ENCODE measurements around the gene ANAPC5. TPM values are rescaled to one million over a fixed set of nuclear protein-coding genes. Genes with fewer than 3 reads are reported as not detected.

The ANAPC5 gene
- total and polyA plus RNA-seq, 12 donors = 81.3 to 204 (median 96.6) TPM

DNA sequence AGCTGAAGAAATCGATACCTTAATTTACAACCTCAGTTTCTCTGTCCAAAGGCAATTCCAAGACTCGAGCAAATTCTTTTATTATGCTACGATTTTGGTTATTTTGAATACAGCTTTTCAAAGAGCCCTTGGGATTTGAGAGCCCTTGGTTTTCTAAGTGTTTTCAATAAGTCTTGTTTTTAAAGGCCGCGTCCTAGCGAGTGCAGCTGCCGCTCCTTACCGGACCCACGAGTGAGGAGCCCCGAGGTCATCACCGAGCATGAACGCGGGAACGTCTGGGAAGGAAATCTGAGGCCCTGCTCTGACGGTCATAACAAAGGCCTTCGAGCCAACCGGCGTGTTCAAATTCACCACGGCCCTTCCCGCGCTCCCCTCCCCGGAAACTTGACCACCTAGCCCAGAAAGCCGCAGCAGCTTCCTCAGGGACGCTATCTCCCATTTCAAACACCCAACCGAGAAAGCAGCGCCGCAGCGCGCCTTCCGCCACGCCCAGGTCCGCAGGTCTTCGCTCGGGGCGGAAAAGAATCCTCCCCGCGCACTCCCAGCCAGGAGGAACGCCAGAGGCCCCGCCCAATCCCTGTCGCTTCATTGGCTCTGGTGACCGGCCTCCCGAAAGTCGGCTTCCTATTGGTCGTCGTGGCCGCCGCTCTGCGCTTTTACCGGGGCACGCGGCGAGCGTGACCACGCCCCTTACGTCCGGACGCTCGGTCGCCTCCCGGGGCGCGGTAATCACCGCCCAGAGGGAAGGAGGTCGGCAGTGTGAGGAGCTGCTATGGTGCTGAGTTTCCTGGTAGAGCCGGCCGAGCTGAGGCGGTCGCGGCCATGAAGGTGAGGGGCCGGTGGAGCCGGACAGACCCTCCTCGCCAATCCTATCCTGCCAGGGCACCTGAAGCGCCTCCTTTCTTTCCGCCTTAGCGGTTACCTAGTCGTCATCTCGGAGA, 47.5 kb upstream of the ANAPC5 start, which contains the start of gene RNF34:
TSS of gene RNF34 (plus strand) at position 728 of the 941 bp plus-strand sequence. CDS start at position 823, 95 bp downstream.
- Histone ChIP-seq H3K27me3 (no peaks in the 10 kb centered on the region), H3K4me3 (peak within 1 kb of the TSS; percentile 37 to 92 (median 71)), H3K4me1 (replicated peaks in 1 of 2) (peaks cover 0 to 24% of the 10 kb centered on the region in 2 donors), H3K9me3 (replicated peaks in 1 of 3) (no peaks in the 10 kb centered on the region), H3K36me3 (replicated peaks in 1 of 2) (peaks cover 0 to 4% of the 10 kb centered on the region in 2 donors), H3K27ac (peak within 1 kb of the TSS; percentile 43 to 96 (median 89))
- WGBS, 4 donors = 0 to 1% (median 0%) methylated on average over 11 to 77 of the region's 77 CpGs
- TF ChIP-seq POLR2A (IDR thresholded peaks at IDR 0.05) = peak; percentile 87 to 97
- TF ChIP-seq, protein P1, sequence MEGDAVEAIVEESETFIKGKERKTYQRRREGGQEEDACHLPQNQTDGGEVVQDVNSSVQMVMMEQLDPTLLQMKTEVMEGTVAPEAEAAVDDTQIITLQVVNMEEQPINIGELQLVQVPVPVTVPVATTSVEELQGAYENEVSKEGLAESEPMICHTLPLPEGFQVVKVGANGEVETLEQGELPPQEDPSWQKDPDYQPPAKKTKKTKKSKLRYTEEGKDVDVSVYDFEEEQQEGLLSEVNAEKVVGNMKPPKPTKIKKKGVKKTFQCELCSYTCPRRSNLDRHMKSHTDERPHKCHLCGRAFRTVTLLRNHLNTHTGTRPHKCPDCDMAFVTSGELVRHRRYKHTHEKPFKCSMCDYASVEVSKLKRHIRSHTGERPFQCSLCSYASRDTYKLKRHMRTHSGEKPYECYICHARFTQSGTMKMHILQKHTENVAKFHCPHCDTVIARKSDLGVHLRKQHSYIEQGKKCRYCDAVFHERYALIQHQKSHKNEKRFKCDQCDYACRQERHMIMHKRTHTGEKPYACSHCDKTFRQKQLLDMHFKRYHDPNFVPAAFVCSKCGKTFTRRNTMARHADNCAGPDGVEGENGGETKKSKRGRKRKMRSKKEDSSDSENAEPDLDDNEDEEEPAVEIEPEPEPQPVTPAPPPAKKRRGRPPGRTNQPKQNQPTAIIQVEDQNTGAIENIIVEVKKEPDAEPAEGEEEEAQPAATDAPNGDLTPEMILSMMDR (IDR thresholded peaks at IDR 0.05) = no peak
- peak; percentile 98 to 99 (median 99) for DNase-seq
- intact Hi-C loops (cut with DNase I) = no loop called here

DNA sequence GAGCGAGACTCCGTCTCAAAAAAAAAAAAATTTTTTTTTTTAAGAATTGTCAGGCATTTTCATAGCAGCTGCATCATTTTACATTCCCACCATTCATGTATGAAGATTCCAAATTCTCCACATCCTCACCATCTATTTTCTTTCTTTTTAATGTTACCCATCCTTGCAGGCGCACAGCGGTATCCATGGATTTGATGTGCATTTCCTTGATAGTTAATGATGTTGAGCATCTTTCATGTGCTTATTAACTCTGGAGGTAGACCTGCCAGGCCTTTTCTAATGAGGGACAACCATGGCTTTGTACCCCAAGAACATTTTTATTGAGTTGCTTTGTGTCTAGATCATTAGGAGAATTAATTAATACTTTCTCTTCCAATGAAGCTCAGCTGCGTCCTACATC, 46.1 kb upstream of the ANAPC5 start:
- no peak overlapping the region for H3K27ac ChIP-seq
- no peak overlapping the region for H3K4me3 ChIP-seq
- peak in 1 of 7 donors; percentile 31 for DNase-seq
- WGBS, 4 donors = 97 to 99% (median 98%) methylated on average over 5 of the region's 5 CpGs
- H3K27me3 ChIP-seq = no peaks in the 10 kb centered on the region
- intact Hi-C loops (cut with DNase I) = no loop called here
- no peak for TF ChIP-seq POLR2A (IDR thresholded peaks at IDR 0.05)
- TF ChIP-seq, protein P1 (IDR thresholded peaks at IDR 0.05) = no peak
- peaks cover 0 to 22% of the 10 kb centered on the region in 2 donors for H3K4me1 ChIP-seq (replicated peaks in 1 of 2)
- no peaks in the 10 kb centered on the region for H3K9me3 ChIP-seq (replicated peaks in 1 of 3)
- no peaks in the 10 kb centered on the region for H3K36me3 ChIP-seq (replicated peaks in 1 of 2)

DNA sequence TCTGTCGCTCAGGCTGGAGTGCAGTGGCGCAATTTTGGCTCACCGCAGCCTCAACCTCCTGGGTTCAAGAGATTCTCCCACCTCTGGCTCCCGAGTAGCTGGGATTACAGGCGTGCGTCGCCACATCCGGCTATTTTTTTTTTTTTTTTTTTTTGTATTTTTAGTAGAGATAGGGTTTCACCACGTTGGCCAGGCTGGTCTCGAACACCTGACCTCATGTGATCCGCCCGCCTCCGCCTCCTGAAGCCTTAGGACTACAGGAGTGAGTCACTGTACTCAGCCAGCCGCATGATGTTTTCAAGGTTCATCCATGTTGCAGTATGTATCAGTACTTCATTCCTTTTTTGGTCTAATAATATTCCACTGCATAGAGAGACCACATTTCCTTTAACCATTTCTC, 45.3 kb upstream of the ANAPC5 start:
- Histone ChIP-seq H3K9me3 (replicated peaks in 1 of 3) (no peaks in the 10 kb centered on the region), H3K4me1 (replicated peaks in 1 of 2) (peaks cover 0 to 22% of the 10 kb centered on the region in 2 donors), H3K27me3 (no peaks in the 10 kb centered on the region), H3K4me3 (no peak overlapping the region), H3K36me3 (replicated peaks in 1 of 2) (no peaks in the 10 kb centered on the region), H3K27ac (no peak overlapping the region)
- intact Hi-C loops (cut with DNase I) = no loop called here
- TF ChIP-seq, protein P1 (IDR thresholded peaks at IDR 0.05) = no peak
- TF ChIP-seq POLR2A (IDR thresholded peaks at IDR 0.05) = no peak
- WGBS, 4 donors = 95 to 96% (median 96%) methylated on average over 14 of the region's 14 CpGs
- peak in 1 of 7 donors; percentile 39 for DNase-seq

DNA sequence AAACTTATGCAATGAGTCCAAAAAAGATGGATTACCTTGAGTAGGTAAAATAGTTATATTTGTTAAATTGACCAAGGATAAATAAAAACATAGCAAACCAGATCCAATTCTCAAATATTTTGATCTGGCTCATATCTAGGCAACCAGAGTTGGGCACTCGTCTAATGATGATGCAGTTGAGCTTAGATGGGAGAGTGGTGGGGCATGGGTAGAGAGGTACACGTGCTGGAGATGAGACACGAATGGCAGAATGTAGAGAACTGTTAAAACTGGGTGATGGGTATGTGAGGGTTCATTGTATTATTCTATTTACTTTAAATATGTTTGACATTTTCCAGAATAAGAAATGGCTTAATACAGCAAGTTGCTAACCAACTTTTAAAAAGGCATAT, 40.1 kb upstream of the ANAPC5 start:
- TF ChIP-seq POLR2A (IDR thresholded peaks at IDR 0.05) = no peak
- TF ChIP-seq, protein P1 (IDR thresholded peaks at IDR 0.05) = no peak
- no peaks in the 10 kb centered on the region for H3K9me3 ChIP-seq (replicated peaks in 1 of 3)
- H3K27ac ChIP-seq = peak overlapping the region in 1 of 5 donors; percentile 40
- 84 to 88% (median 86%) methylated on average over 3 of the region's 3 CpGs for WGBS, 4 donors
- intact Hi-C loops (cut with DNase I) = no loop called here
- no peaks in the 10 kb centered on the region for H3K36me3 ChIP-seq (replicated peaks in 1 of 2)
- peak in 1 of 7 donors; percentile 25 for DNase-seq
- no peak overlapping the region for H3K4me3 ChIP-seq
- H3K4me1 ChIP-seq (replicated peaks in 1 of 2) = no peaks in the 10 kb centered on the region
- no peaks in the 10 kb centered on the region for H3K27me3 ChIP-seq
